ENCODE results near the gene IRF7.

IRF7 gene

DNA sequence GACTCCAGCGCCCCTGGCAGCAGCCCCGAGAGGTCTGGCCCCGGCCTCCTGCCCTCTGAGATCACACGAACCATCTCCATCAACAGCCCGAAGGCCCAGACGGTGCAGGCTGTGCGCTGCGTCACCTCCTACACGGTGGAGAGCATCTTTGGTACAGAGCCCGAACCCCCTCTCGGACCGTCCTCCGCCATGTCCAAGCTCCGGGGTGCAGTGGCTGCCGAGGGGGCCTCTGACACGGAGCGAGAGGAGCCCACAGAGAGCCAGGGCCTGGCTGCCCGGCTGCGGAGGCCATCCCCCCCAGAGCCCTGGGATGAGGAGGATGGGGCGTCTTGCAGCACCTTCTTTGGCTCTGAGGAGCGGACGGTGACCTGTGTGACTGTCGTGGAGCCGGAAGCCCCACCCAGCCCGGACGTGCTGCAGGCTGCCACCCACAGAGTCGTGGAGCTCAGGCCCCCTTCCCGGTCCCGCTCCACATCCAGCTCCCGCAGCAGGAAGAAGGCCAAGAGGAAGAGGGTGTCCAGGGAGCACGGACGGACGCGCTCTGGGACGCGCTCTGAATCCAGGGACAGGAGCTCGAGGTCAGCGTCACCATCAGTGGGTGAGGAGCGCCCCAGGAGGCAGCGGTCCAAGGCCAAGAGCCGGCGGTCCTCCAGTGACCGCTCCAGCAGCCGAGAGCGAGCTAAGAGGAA, 7.6 kb downstream of the IRF7 start:
- no peak for DNase-seq

DNA sequence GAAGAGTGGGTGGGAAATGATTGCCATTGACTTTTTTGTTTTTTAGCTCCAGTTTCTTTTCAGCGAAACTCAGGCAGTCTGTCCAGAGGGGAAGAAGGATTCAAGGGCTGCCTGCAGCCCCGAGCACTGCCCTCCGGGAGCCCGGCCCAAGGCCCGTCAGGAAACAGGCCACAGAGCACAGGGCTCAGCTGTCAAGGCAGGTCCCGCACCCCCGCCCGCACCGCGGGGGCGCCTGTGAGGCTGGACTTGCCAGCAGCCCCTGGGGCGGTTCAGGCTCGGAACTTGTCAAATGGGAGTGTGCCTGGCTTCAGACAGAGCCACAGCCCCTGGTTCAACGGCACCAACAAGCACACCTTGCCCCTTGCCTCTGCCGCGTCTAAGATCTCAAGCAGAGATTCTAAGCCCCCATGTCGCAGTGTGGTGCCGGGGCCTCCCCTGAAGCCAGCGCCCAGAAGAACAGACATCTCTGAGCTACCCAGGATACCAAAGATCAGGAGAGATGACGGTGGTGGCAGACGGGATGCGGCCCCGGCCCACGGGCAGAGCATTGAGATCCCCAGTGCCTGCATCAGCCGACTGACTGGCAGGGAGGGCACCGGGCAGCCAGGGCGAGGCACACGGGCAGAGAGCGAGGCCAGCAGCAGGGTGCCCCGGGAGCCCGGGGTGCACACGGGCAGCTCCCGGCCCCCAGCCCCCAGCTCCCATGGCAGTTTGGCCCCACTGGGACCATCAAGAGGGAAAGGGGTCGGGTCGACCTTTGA, 8.6 kb downstream of the IRF7 start:
- no peak for DNase-seq

DNA sequence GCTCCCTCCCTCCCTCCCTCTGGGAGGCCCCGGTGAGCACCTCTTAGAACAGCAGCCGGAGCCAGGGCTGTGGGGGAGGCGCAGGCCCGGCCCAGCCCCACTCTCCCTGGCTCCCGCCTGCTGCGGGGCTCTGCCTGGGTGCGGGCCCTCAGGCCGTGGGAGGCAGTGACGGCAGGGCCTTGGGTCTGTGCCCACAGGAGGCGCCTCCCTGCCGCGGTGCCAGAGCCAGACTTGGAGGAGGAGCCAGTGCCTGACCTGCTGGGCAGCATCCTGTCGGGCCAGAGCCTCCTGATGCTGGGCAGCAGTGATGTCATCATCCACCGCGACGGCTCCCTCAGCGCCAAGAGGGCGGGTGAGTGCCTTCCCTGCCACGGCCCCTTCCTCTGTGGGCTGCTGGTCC, 9.5 kb downstream of the IRF7 start:
- DNase-seq, result no peak

DNA sequence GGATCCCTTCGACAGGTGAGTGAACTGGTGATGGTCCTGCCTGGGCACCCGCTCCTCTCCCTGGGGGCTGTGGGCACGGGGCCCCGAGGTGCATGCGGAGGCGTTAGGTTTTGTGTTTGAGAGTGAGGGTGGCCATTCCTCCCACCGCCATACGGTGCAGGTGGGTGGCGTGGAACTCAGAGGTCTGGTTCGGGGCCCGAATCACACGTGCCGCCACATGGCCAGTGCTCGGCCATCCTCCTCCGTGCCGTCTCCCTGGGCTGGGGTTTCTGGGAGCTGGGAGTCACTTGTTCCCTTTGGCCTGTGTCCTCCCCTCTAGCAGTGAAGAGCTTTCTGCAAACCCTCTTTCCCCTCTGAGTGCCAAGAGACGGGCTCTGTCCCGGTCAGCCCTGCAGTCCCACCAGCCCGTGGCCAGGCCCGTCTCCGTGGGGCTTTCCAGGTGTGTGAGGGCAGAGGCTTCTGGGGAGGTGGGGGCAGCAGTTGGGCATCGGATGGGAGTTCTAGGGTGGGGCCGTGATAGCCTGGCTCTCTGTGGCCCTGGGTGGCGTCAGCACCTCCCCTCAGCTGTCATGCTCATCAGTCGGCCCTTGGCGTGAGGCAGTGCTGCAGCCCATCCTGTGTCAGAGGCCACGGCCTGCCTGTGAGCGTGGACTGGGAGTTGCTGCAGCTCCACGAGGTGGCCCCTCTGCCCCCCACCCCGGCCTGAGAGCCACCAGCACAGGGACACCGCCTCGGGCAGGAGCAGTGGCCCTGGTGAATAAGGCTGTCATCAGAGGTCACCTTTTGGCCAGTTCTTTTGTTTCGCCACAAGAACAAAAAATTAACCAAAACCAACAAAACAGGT, 10.2 kb downstream of the IRF7 start:
- DNase-seq, result no peak

DNA sequence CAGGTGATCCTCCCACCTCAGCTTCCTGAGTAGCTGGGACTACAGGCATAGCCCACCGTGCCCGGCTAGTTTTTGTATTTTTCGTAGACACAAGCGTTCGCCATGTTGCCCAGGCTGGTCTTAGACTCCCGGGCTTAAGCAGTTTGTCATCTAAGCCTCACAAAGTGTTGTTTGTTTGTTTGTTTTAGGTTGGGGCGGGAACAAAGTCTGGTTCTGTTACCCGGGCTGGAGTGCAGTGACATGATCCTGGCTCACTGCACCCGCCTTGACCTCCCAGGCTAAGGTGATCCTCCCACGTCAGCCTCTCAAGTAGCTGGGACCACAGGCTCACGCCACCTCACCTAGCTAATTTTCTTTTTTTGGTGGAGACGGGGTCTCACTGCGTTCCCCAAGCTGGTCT, 12.6 kb downstream of the IRF7 start:
- no peak for DNase-seq

DNA sequence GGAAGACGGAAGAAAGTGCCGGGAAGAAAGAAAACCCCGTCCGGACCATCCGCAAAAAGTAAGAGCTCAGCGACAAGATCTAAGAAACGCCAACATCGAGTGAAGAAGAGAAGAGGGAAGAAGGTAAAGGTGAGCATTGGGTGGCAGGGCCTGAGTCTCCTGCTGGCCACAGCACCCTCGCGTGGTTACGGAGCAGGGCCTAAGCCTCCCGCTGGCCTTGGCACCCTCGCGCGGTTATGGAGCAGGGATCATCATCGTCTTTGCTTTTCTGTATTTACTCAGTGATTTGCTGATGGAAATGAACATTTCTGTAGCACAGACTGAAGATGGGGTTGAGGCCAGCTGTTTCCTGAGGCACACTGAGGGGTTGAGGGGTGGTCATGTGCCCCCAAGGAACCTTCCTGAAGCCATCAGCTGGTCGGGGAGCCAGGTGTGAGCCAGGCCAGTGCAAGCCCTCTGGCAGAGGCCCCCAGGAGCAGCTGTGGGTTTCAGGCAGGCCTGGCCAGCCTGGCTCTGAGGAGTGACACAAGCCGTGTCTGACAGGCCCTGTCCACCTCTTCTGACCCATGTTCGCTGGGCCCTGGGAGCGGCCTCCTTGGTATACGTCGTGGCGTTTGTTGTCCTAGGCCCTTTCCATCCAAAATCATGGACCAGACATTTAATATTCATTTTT, 14.0 kb downstream of the IRF7 start:
- DNase-seq, result no peak

DNA sequence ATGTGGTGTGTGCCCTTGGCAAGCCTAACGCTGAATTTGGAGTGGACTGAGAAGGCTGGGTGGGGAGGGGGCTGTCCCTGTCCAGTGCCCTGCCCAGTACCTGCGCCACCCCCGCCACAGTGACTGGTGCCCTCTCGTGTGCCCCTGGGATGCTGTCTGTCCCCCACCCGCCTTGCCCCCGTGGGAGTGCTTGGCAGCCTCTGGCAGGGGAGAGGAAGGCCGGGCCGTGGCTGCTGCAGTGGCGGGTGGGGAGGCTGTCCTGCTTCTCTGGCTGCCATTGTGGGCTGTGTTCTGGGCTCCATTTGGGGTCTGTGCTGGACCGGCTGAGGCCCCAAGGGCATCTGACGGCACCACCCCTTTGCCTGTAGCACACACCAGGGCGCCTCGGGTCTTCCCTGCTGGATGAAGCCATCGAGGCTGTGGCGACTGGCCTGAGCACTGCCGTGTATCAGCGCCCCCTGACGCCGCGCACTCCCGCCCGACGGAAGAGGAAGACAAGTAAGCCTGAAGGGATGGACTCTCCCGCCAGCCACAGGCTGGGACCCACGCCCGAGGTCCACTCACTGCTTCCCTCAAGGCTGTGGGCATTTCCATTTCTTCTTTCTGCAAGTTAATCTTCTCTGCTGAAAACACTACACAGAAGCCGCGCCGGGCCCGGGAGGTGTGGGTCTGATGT, 17.6 kb downstream of the IRF7 start:
- DNase-seq, result no peak

DNA sequence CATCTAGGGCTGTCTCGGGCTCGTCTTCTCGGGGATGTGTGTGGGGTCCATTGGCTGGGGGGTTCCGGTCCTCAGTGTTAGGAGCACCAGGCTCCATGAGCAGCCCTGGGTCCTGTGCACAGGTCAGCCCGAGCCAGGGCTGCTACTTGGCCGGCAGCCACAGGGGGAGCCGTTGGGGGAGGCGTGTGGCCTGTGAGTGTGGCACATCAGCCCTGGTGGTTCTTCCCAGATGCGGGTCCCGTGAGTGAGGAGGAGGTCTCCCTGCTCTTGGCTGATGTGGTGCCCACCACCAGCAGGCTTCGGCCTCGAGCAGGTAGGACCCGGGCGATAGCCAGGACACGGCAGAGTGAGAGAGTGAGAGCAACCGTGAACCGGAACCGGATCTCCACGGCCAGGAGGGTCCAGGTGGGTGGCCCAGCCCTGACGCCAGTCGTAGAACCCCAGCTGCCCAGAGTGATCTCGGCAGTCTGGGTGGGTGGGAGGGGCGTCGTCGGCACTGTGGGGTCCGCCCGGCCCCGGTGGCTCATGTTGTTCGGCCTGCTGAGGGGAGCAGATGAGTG, 18.5 kb downstream of the IRF7 start:
- DNase-seq, result no peak

DNA sequence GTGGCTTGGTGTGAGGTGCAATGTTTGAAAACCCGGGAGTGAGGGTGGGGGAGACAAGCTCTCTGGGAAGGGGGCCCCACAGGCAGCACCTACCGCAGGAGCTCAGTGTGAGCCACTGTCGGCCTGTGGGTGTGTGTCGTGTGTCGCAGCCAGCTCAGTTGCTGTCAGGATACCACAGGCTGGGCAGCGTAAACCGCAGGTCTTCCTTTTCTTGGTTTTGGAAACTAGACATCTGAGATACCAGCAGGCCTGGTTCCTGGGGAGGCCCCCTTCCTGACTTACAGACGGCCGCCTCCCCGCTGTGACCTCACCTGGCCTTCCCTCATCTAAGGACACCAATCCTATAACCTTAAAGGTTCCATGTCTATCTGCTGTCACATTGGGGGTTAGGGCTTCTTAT, 19.4 kb downstream of the IRF7 start:
- no peak for DNase-seq

DNA sequence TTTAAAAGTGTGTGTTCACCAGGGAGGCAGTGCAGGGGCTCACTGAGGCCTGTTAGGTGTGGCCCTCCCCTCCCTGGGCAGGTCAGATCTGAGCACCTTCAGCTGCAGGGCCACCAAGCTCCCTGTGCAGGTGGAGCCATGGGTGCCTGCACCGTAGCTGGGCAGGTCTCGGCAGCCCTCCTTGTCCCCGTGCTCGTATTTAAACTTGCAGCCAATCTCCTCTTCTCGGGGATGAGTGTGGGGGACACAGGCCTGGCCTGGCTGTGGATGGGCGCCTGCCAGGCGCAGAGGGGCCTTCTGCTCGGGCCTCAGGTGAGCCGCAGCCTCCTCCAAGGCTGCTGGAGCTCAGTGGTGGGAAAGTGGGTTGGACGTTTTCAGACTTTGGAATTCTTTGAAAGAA, 20.4 kb downstream of the IRF7 start:
- no peak for DNase-seq

DNA sequence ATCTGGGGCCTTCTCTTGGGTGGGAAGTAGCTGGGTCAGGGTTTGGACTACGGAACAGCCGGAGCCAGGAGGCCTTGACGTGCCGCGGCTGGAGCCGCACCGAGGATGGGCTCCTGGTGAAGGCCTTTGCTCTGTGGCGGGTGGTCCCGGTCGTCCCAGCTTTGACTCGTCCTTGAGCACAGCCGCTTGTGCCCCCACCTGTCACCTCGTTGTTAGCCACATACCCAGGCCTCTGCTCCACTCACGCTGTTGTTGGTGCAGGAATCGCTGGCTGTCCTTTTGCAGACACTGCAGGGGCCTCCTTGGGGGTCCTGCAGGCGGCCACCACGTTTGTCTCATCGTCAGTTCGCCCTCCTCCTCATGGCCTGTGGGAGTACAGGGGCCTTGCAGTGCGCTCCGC, 22.4 kb downstream of the IRF7 start:
- DNase-seq, result no peak

DNA sequence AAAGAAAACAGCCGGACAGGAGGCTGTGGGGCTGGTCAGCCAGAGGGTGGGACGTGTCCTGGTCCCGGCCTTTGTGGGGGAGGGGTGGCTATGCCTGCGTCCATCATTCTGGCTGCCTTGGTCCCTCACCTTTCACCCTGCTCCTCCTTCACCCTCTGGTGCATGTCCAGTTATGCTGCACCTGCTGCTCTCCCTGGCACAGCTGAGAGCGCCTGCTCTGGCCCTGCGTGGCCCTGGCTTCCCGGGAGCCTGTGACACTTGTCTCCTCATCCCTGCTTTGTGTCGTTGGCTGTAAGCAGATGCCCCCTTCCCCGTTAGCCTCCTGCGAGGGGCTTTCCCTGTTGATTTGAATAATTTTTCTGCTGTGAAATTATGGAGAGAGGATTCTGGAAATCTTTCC, 22.8 kb downstream of the IRF7 start:
- DNase-seq, result no peak

DNA sequence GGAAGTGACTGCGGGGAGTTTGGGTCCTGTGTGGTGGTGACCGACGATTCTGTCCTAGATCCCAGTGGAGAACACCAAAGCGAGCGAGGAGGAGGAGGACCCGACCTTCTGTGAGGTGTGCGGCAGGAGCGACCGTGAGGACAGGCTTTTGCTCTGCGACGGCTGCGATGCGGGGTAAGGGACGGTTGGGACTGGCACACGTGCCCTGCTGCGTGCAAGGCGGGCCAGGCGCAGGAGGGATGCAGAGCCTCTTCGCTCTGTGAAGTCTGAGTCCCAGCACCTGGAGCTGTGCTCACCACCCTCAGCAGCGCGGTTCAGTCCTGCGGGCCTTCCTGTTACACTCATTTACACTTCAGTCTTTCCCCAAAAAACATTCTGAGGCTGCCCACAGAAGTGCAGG, 23.2 kb downstream of the IRF7 start:
- DNase-seq, result no peak

DNA sequence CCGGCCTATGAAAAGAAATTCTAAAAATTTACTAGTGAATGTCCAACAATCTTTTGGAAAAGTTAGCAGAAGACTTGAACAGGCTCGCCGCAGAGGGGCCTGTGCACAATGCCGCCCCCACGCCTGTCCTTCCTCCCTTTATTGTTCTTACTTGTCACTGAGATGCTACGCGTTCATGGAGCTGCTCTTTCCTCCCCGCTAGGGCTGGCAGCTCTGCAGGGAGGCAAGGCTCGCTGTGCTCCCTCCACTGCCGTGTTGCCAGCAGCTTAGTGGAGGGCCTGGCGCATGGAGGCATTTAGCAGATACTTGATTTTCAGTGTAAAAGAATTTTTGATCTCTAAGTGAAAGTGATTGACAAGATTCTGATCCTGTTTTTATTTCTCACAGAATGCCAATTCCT, 24.8 kb downstream of the IRF7 start:
- DNase-seq, result no peak

DNA sequence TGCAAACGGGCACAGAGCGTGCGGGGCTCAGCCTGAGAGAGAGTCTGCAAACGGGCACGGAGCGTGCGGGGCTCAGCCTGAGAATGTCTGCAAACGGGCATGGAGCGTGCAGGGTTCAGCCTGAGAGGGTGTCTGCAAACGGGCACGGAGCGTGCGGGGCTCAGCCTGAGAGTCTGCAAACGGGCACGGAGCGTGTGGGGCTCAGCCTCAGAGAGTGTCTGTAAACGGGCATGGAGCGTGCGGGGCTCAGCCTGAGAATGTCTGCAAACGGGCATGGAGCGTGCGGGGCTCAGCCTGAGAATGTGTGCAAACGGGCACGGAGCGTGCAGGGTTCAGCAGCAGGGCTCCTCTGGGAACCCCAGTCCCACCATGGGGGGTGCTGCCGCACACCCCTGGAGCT, 26.0 kb downstream of the IRF7 start:
- DNase-seq, result no peak

DNA sequence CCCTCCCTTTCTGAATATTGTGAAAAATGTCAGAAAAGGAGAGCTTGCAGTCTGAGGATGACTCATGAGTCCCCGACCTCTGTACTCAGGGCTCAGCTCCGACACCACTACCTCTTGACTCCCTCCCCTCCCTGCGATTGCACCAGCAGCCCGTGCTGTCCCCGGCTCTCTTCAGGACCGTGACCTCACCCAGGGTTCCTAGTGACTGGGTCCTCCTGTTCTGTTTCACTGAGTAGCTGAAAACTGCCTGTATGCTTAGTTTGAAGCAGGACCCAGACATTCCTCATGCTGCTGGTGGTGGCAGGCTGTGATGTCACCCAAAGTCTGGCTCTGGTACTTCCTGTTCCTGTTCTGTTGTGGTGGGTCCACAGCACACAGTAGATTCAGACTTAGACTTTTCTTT, 27.8 kb downstream of the IRF7 start:
- DNase-seq, result no peak

DNA sequence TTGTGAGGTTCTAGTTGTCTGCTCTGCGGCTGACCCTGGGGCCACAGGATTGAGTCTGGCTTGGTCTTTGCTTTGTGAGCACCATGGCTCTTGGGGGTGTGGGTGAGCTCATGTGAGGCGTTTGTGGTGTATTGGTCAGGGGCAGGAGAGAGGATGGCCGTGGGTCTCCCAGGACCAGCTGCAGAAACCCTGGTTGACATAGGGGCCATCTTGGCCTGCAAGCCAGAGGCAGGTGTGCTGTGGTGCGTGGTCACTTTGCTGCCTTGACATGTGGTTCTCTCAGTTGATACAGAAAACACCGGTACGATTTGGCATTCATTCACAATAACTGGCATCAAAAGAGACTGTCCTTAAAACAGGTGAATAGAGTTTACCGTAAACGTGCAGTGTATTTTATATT, 28.2 kb downstream of the IRF7 start:
- DNase-seq, result no peak

DNA sequence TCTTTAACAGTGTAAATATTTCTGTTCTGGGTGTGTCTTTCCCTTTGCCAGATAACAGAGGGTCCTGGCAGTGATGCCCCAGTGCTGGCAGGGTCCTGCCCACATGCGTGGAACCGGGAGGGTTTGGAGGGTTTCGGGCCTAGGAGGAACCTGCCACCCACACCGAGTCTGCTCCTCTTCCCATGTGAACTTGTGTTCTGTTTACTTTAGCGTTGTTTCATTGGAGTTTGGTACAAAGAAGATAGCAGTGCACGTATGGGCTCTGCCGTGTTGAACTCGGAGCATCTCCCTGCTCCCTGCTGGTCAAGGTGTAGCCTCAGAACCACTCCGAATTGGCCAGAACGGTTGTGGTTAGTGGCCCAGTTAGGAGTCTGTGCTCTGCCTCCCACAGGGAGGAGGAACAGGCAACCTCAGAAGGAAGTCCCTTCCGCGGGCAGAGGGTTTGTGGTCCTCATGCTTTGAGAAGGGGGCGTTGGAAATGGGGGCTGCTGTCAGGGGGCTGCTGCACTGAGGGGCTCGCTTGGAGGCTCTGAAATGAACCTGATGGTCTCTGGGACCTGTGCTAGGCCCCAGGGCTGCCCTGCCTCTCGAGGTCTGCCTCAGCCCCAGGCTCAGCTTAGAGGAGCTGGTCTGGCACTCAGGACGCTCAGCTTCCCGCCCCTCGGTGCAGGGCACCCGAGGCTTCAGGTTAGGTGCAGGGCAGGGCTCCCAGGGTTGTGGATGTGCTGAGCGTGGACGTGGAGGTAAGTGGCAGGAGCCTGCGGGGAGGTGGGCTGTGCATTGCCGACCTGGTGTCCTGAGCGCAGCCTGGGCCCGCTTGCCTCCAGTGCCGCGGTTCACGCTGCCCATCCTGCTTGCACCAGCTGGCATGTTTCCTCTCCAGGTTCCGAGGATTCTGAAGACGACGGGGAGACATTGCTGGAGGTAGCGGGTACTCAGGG, 29.1 kb downstream of the IRF7 start:
- DNase-seq, result no peak

DNA sequence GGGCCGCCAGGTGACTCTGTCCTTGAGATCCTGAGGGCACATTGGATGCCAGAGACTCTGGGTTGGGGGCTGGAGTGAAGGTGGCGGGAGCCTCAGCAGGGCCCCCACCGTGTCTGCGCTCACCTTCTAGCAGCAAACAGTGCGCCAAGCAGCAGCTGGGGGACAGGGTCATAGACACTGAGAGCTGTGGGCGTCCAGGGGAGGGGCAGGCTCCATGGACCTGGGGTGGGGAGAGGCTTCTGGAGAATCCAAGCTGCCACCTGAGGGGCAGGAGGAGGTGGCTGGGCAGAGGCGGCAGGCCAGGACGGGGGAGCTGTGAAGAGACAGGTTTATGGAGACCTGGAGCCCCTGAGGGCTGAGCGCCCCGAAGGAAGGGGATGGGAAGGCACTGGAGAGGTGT, 31.5 kb downstream of the IRF7 start:
- DNase-seq, result no peak

DNA sequence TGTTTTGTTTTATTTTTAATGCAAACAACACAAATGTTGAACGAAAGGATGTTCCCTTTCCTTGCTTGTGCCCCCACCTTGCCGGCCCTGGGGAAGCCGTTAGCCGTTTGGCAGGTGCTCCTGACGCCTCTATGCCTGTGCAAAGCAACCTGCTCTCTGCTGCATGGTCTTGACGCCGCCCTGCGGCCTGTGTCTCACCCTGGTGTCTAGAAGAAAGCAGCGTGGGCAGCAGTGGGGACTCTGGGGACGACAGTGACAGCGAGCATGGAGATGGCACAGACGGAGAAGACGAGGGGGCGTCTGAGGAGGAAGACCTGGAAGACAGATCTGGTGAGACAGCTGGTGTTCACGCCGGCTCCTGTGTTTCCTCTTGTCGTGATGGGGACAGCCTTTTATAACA, 34.0 kb downstream of the IRF7 start:
- DNase-seq, result no peak

DNA sequence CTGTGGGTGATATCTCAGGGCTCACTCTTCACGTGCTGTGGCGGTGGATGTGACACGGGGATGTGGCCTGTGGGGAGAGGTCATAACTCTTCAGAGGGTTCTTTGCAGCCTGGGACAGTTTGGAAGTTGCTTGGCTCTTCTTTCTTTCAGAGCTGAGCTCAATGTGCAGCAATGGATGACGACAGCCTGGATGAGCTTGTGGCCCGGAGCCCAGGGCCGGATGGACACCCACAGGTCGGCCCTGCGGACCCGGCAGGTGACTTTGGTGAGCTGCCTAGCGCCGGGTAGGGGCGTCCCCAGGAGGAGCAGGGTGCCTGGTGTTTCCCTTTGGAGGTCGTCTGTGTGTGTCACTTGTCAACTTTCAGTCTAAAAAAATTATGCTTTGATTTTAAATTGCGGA, 34.4 kb downstream of the IRF7 start:
- no peak for DNase-seq

All from NCI-H1048 (cell line).